Measurements from ENCODE around the gene SETBP1. TPM values are rescaled to one million over a fixed set of nuclear protein-coding genes. Genes with fewer than 3 reads are reported as not detected.

SETBP1 gene
- total and polyA plus RNA-seq, 8 donors, result 1.4 to 66.5 (median 20.1) TPM

- Histone ChIP-seq H3K4me3 (no peak overlapping the region), H3K27ac (no peak overlapping the region), H3K4me1 (peaks cover 0 to 45% (median 13%) of the 10 kb centered on the region in 4 donors), H3K27me3 (no peaks in the 10 kb centered on the region), H3K36me3 (no peaks in the 10 kb centered on the region), H3K9me3 (no peaks in the 10 kb centered on the region)
- DNase-seq, result no peak
- no peak for TF ChIP-seq POLR2AphosphoS5 (IDR thresholded peaks at IDR 0.05)
- TF ChIP-seq CTCF (IDR thresholded peaks at IDR 0.05), result no peak
- TF ChIP-seq POLR2A (IDR thresholded peaks at IDR 0.05), result no peak
- no peak for TF ChIP-seq EP300 (IDR thresholded peaks at IDR 0.05)
- intact Hi-C loops (cut with DNase I; ENCODE audit: low total_unique reads), result no loop called here
These were observed 172.1 kb downstream of the SETBP1 start for GRCh38 chr18:44852818-44853217.

- TF ChIP-seq POLR2AphosphoS5 (IDR thresholded peaks at IDR 0.05) (no peak), EP300 (IDR thresholded peaks at IDR 0.05) (no peak), CTCF (IDR thresholded peaks at IDR 0.05) (no peak), POLR2A (IDR thresholded peaks at IDR 0.05) (no peak)
- Histone ChIP-seq H3K9me3 (no peaks in the 10 kb centered on the region), H3K27ac (no peak overlapping the region), H3K4me3 (no peak overlapping the region), H3K27me3 (no peaks in the 10 kb centered on the region), H3K4me1 (peaks cover 0 to 44% (median 13%) of the 10 kb centered on the region in 4 donors), H3K36me3 (no peaks in the 10 kb centered on the region)
- intact Hi-C loops (cut with DNase I; ENCODE audit: low total_unique reads), result no loop called here
- DNase-seq, result no peak
- 75 to 84% (median 80%) methylated on average over 2 of the region's 2 CpGs for WGBS, 5 donors
These were observed 172.7 kb downstream of the SETBP1 start for GRCh38 chr18:44853430-44853829.

GRCh38 chr18:44855681-44856080 is 175.0 kb downstream of the SETBP1 start:
- no peaks in the 10 kb centered on the region for H3K36me3 ChIP-seq
- H3K27me3 ChIP-seq, result no peaks in the 10 kb centered on the region
- WGBS, 5 donors, result 87 to 98% (median 94%) methylated on average over 6 of the region's 6 CpGs
- no peak overlapping the region for H3K27ac ChIP-seq
- no peak overlapping the region for H3K4me3 ChIP-seq
- H3K9me3 ChIP-seq, result no peaks in the 10 kb centered on the region
- DNase-seq, result no peak
- TF ChIP-seq EP300 (IDR thresholded peaks at IDR 0.05) (no peak), POLR2A (IDR thresholded peaks at IDR 0.05) (no peak), POLR2AphosphoS5 (IDR thresholded peaks at IDR 0.05) (no peak), CTCF (IDR thresholded peaks at IDR 0.05) (no peak)
- intact Hi-C loops (cut with DNase I; ENCODE audit: low total_unique reads), result no loop called here
- peaks cover 0 to 52% (median 12%) of the 10 kb centered on the region in 4 donors for H3K4me1 ChIP-seq

GRCh38 chr18:44856157-44856556 is 175.5 kb downstream of the SETBP1 start:
- Histone ChIP-seq H3K9me3 (no peaks in the 10 kb centered on the region), H3K27ac (no peak overlapping the region), H3K27me3 (no peaks in the 10 kb centered on the region), H3K4me1 (peaks cover 0 to 52% (median 12%) of the 10 kb centered on the region in 4 donors), H3K4me3 (no peak overlapping the region), H3K36me3 (no peaks in the 10 kb centered on the region)
- DNase-seq, result no peak
- intact Hi-C loops (cut with DNase I; ENCODE audit: low total_unique reads), result no loop called here
- WGBS, 5 donors, result 50 to 69% (median 55%) methylated on average over 1 of the region's 1 CpG
- TF ChIP-seq EP300 (IDR thresholded peaks at IDR 0.05) (no peak), CTCF (IDR thresholded peaks at IDR 0.05) (no peak), POLR2AphosphoS5 (IDR thresholded peaks at IDR 0.05) (no peak), POLR2A (IDR thresholded peaks at IDR 0.05) (no peak)

All from stomach (tissue), 9 donors.